ENCODE data around the gene ANO6. TPM values are rescaled to one million over a fixed set of nuclear protein-coding genes. Genes with fewer than 3 reads are reported as not detected.
A peak's percentile ranks its signal among the peaks of the same experiment; 100 is the strongest.

ANO6 gene
- total and polyA plus RNA-seq, 4 donors, result 8.7 to 102 (median 40.5) TPM

DNA sequence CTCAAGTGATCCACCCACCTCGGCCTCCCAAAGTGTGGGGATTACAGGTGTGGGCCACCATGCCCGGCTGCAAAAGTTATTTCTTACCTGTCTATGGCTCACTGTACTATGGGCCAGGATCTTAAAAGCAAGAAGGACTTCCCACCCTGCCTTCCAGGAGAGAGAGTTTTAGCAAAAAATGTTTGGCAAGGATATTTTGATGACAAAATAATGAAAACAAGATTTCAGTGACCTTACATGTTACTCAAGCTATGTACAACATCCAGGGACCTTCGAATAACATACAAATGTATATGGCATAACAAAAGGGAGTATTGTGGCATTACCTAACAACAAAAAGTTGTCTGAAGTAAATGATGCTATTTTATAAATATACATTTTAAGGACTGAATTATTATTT lies 55.1 kb downstream of the ANO6 start:
- no peak overlapping the region for H3K27ac ChIP-seq (ENCODE audit: low read depth in 1 of 2, low read length in 1 of 2)
- ATAC-seq (ENCODE audit: insufficient read depth, low FRiP score) (no peak), DNase-seq (no peak)
- H3K4me3 ChIP-seq, result no peak overlapping the region
- peaks cover 0 to 9% (median 0%) of the 10 kb centered on the region in 4 donors for H3K36me3 ChIP-seq (ENCODE audit: control insufficient read depth in 4 of 4, insufficient read depth in 4 of 4, low read length in 4 of 4)
- TF ChIP-seq, protein P1, sequence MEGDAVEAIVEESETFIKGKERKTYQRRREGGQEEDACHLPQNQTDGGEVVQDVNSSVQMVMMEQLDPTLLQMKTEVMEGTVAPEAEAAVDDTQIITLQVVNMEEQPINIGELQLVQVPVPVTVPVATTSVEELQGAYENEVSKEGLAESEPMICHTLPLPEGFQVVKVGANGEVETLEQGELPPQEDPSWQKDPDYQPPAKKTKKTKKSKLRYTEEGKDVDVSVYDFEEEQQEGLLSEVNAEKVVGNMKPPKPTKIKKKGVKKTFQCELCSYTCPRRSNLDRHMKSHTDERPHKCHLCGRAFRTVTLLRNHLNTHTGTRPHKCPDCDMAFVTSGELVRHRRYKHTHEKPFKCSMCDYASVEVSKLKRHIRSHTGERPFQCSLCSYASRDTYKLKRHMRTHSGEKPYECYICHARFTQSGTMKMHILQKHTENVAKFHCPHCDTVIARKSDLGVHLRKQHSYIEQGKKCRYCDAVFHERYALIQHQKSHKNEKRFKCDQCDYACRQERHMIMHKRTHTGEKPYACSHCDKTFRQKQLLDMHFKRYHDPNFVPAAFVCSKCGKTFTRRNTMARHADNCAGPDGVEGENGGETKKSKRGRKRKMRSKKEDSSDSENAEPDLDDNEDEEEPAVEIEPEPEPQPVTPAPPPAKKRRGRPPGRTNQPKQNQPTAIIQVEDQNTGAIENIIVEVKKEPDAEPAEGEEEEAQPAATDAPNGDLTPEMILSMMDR (IDR thresholded peaks at IDR 0.05; ENCODE audit: control extremely low read depth, extremely low read depth), result no peak
- peaks cover 12 to 25% (median 14%) of the 10 kb centered on the region in 5 donors for H3K4me1 ChIP-seq (ENCODE audit: control insufficient read depth in 5 of 5, insufficient read depth in 5 of 5, low read length in 5 of 5)
- H3K9me3 ChIP-seq (ENCODE audit: control insufficient read depth in 4 of 4, insufficient read depth in 3 of 4, low read length in 3 of 4), result no peaks in the 10 kb centered on the region
- 83 to 91% methylated on average over 3 of the region's 3 CpGs for WGBS, 2 donors
- no peaks in the 10 kb centered on the region for H3K27me3 ChIP-seq (ENCODE audit: control insufficient read depth in 3 of 3, insufficient read depth in 3 of 3, low read length in 2 of 3)
- H3K9ac ChIP-seq (ENCODE audit: insufficient read depth in 1 of 2, low read length in 2 of 2), result no peak overlapping the region

DNA sequence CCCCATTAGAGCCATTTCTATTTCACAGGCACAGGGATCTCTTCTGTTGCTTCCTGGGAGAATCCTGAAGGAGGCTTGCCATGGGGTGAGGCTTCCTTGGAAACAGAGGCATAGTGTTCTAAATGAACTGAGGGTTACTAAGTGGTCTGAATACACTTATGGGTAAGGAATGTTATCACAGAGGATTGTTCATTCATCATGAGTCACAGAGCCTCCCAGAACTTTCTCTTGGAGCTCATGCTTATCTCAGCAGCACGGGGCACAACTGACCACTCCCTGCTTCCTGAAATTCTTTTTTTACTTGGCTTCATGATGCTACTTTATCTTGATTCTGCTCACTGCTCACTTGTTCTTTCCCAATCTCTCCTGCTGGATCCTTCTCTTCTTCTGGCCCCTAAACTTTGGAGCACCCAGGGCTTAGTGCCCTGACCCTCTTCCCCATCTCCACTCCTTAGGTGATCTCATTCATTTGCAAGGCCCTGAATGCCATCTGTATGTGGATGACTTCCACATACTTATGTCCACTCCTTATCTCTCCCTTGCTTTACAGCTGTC lies 57.9 kb downstream of the ANO6 start:
- Histone ChIP-seq H3K4me3 (no peak overlapping the region), H3K9me3 (ENCODE audit: control insufficient read depth in 4 of 4, insufficient read depth in 3 of 4, low read length in 3 of 4) (no peaks in the 10 kb centered on the region), H3K27me3 (ENCODE audit: control insufficient read depth in 3 of 3, insufficient read depth in 3 of 3, low read length in 2 of 3) (no peaks in the 10 kb centered on the region), H3K27ac (ENCODE audit: low read depth in 1 of 2, low read length in 1 of 2) (peak overlapping the region; percentile 51 to 88), H3K9ac (ENCODE audit: insufficient read depth in 1 of 2, low read length in 2 of 2) (no peak overlapping the region), H3K4me1 (ENCODE audit: control insufficient read depth in 5 of 5, insufficient read depth in 5 of 5, low read length in 5 of 5) (peaks cover 10 to 24% (median 15%) of the 10 kb centered on the region in 5 donors), H3K36me3 (ENCODE audit: control insufficient read depth in 4 of 4, insufficient read depth in 4 of 4, low read length in 4 of 4) (peaks cover 0 to 13% (median 0%) of the 10 kb centered on the region in 4 donors)
- TF ChIP-seq, protein P1 (IDR thresholded peaks at IDR 0.05; ENCODE audit: control extremely low read depth, extremely low read depth), result no peak
- DNase-seq (no peak), ATAC-seq (ENCODE audit: insufficient read depth, low FRiP score) (peak; percentile 90)
- WGBS, 2 donors, result 33 to 52% methylated on average over 1 of the region's 1 CpG

DNA sequence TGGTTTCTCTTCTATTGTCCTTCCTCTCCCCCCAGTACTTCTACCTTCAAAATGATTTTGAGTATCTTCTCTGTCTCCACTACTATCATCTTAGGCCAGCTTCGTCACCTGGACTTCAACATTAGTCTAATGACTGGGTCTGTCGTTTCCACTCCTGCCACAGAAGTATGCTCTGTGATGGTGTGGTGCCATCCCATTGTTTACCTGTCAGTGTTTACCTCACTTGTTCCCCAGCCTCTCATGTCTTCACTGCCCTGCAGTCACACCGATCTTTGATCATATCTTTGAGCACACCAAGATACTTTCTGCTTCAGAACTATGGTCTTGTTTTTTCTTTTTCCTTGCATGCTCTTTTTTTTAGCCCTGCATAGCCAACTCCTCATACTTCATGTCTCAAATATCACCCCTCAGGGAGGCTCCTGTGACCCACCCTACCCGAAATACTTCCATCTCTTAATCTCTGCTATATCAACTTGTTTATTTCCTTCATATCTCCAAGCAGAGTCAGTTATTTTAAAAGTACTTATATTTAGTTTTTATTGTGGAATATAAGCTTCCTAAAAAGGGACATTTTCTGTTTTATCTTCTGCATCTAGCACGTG lies 60.4 kb downstream of the ANO6 start:
- Histone ChIP-seq H3K27me3 (ENCODE audit: control insufficient read depth in 3 of 3, insufficient read depth in 3 of 3, low read length in 2 of 3) (no peaks in the 10 kb centered on the region), H3K36me3 (ENCODE audit: control insufficient read depth in 4 of 4, insufficient read depth in 4 of 4, low read length in 4 of 4) (peaks cover 0 to 13% (median under 1%) of the 10 kb centered on the region in 4 donors), H3K4me3 (no peak overlapping the region), H3K4me1 (ENCODE audit: control insufficient read depth in 5 of 5, insufficient read depth in 5 of 5, low read length in 5 of 5) (peaks cover 0 to 24% (median 9%) of the 10 kb centered on the region in 5 donors), H3K27ac (ENCODE audit: low read depth in 1 of 2, low read length in 1 of 2) (no peak overlapping the region), H3K9ac (ENCODE audit: insufficient read depth in 1 of 2, low read length in 2 of 2) (no peak overlapping the region), H3K9me3 (ENCODE audit: control insufficient read depth in 4 of 4, insufficient read depth in 3 of 4, low read length in 3 of 4) (no peaks in the 10 kb centered on the region)
- TF ChIP-seq, protein P1 (IDR thresholded peaks at IDR 0.05; ENCODE audit: control extremely low read depth, extremely low read depth), result no peak
- WGBS, 2 donors, result 78 to 88% methylated on average over 5 of the region's 5 CpGs
- ATAC-seq (ENCODE audit: insufficient read depth, low FRiP score) (no peak), DNase-seq (no peak)
